ENCODE results near the gene TREH. TPM values are rescaled to one million over a fixed set of nuclear protein-coding genes. Genes with fewer than 3 reads are reported as not detected.

The TREH gene
- total RNA-seq, 1 donor from 2014 or later = not detected

- DNase-seq (ENCODE audit: low read depth) = no peak
These were observed 15.5 kb downstream of the TREH start for GRCh38 chr11:118663902-118664301.

GRCh38 chr11:118663381-118663780 is 16.1 kb downstream of the TREH start:
- DNase-seq (ENCODE audit: low read depth) = no peak

GRCh38 chr11:118662401-118663271 is 16.8 kb downstream of the TREH start:
- DNase-seq (ENCODE audit: low read depth) = no peak

GRCh38 chr11:118661425-118662301 is 17.8 kb downstream of the TREH start:
- DNase-seq (ENCODE audit: low read depth) = no peak

GRCh38 chr11:118660681-118661424 is 18.6 kb downstream of the TREH start:
- DNase-seq (ENCODE audit: low read depth) = no peak

GRCh38 chr11:118659953-118660680 is 19.3 kb downstream of the TREH start:
- DNase-seq (ENCODE audit: low read depth) = no peak

GRCh38 chr11:118659314-118659952 is 20.0 kb downstream of the TREH start:
- peak; percentile 85 for DNase-seq (ENCODE audit: low read depth)

- no peak for DNase-seq (ENCODE audit: low read depth)
These were observed 20.8 kb downstream of the TREH start for GRCh38 chr11:118658429-118659313.

- DNase-seq (ENCODE audit: low read depth) = no peak
These were observed 21.6 kb downstream of the TREH start for GRCh38 chr11:118657709-118658428.

GRCh38 chr11:118657238-118657637 is 22.2 kb downstream of the TREH start:
- no peak for DNase-seq (ENCODE audit: low read depth)

GRCh38 chr11:118656563-118657165 is 22.8 kb downstream of the TREH start:
- DNase-seq (ENCODE audit: low read depth) = no peak

GRCh38 chr11:118655486-118656190 is 23.8 kb downstream of the TREH start:
- no peak for DNase-seq (ENCODE audit: low read depth)

GRCh38 chr11:118653684-118654390 is 25.6 kb downstream of the TREH start:
- no peak for DNase-seq (ENCODE audit: low read depth)

- peak; percentile 91 for DNase-seq (ENCODE audit: low read depth)
These were observed 26.7 kb downstream of the TREH start for GRCh38 chr11:118652681-118653181.

- DNase-seq (ENCODE audit: low read depth) = no peak
These were observed 27.6 kb downstream of the TREH start for GRCh38 chr11:118651820-118652219.

- DNase-seq (ENCODE audit: low read depth) = no peak
These were observed 29.1 kb downstream of the TREH start for GRCh38 chr11:118650366-118650765.

GRCh38 chr11:118649941-118650340 is 29.5 kb downstream of the TREH start:
- DNase-seq (ENCODE audit: low read depth) = no peak
